Suppressor macrophage (primary cell): ENCODE data around the gene GPR4.
"Not testable (repeated sequence)": the region's sequence is repeated elsewhere in the genome, so short reads cannot be mapped to it uniquely, and the experiment has no call there.

Source experiments
- DNase-seq, 4 experiments: peaks; one replicate each; pipeline ENCODE4 v3.0.0-alpha.2; 2020 to 2022

The GPR4 gene

DNA sequence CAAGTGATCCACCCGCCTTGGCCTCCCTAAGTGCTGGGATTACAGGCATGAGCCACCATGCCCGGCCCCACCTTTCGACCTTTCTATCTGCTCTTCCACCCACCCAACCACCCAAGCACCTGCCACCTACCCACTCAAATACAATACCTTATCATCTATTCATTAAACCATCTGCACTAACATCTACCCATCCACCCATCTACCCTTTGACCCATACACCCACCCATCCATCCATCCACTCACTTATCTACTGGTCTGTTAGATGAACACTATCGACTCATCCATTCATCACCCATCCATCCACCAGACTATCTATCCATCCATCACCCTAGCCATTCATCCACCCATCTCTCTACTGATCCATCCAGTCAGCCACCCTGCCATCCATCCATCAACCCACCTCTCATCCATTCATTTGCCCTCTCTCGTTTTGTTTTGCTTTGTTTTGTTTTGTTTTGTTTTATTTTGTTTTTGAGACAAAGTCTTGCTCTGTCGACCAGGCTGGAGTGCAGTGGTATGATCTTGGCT lies 20.0 kb upstream of the GPR4 start:
- DNase-seq = no peak

DNA sequence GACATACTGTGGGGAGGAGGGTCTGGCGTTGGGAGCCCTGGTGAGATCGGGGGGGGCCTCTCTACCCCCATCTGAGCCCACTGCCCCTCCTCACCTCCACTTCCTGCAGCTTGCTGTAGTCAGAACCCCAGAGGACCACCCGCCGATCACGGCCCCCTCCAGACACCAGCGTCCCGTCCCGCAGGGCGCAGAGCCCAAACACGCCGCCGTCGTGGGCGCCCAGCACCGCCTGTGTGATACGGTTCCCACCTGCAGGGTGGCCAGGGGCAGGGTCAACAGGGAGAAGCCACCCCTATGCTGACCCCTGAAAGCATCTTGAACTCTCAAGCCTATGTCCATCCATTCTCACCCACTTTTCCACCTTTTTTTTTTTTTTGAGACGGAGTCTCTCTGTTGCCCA lies 19.4 kb upstream of the GPR4 start:
- DNase-seq = no peak

DNA sequence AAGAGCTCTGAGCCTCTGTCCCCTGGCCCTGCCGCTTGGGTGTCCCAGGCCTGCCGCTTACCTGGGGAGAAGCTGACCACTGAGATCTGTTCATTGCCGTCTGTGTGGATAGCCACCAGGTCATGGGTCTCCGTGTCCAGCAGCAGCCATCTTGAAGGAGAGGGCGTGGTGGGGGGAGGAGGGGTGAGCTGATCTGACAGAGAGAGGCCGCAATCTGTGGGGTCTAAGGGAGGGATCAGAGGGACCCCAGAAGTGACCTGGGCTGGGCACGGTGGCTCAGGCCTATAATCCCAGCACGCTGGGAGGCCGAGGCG lies 14.6 kb upstream of the GPR4 start:
- no peak for DNase-seq

DNA sequence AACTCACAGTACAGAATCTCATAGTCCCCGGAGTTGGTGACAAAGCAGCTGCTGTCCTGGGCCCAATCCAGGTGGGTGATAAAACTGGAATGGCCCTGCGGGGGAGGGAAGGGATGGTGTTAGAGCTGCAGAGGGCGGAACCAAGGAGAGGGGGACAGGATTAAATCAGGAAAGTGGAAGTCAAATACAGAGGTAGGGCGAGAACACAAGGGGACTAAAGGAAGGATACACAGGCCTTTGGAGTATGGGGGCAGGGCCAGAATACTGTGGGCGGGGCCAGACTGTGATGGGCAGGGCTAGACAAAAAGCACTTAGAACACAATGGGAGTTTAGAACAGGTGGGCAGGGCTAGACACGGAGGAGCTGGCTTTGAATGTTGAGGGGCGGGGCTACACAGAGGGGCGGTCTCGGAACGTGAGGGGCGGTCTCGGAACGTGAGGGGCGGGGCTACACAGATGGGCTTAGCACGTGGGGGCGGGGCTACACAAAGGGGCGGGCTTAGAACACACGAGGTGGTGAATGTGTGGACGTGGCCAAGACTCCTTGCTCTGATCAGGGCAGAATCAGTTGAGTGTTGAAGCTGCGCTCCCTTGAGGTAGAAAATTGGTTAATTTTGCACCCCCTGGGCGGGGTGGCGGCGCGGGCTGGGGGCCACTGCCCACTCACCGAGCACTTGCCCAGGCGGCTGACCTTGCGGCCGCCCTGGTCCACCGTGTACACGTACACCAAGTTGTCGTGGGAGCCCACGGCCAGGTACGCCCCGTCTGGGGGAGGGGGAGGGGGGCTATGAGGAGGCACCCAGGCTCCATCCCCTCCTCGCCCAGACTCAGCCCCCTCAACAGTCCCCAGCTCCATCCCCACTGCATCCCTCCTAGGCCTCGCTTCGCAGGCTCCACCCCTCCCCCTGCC lies 14.0 kb upstream of the GPR4 start:
- peak; percentile 54 to 60 (median 56) for DNase-seq

DNA sequence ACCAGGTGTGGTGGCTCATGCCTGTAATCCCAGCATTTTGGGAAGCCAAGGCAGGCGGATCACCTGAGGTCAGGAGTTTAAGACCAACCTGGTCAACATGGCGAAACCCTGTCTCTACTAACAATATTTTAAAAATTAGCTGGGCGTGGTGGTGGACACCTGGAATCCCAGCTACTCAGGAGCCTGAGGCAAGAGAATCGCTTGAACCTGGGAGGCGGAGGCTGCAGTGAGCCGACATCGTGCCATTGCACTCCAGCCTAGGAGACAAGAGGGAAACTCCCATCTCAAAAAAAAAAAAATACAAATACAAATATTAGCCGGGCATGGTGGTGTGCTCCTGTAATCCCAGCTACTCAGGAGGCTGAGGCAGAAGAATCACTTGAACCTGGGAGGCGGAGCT lies 13.0 kb upstream of the GPR4 start:
- not testable (repeated sequence) for DNase-seq

DNA sequence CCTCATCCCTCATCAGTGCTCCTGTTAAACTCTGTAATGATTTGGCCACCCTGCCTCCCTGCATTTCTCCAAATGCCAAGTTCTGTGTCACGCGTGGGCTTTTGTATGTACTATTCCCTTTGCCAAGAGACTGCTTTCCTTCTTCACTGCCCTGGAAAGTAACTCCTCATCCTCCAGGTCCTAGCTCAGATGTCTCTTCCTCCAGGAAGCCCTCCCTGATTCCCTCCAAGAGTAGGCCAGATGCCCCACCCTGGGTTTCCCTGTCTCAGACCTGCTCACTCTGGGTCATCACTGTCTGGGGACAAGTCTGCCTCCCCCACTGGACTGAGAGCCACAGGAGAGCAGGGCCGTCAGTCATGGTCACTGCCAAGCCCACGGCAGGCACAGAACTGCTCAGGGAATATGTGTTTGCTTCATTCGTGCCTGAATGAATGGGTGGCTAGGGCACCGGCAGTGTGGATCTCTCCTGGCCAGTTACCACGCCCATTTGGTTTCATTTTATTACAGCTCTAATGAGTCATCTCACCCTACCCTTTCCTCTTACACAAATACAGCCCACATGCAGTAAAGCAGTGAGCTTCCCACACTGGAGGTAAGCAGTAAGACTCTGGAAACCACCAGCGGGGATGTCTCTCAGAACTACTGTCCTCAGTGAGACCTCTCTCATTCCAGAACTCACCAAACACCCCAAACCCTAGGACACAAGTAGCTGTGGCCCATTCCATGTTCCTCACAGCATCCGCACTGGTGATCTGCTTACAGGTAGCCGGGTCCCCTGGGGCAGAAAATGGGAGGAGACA lies 12.1 kb upstream of the GPR4 start:
- DNase-seq = peak; percentile 64 to 91 (median 81)

DNA sequence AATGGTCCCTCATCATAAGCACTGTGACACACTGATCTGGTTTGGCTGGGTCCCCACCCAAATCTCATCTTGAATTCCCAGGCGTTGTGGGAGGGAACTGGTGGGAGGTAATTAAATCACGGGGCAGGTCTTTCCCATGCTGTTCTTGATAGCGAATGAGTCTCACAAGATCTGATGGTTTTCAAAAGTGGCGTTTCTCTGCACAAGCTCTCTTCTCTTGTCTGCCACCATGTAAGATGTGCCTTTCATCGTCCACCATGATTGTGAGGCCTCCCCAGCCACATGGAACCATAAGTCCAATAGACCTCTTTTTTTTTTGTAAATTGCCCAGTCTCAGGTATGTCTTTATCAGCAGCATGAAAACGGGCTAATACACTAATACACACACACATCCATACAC lies 6.9 kb upstream of the GPR4 start:
- no peak for DNase-seq

DNA sequence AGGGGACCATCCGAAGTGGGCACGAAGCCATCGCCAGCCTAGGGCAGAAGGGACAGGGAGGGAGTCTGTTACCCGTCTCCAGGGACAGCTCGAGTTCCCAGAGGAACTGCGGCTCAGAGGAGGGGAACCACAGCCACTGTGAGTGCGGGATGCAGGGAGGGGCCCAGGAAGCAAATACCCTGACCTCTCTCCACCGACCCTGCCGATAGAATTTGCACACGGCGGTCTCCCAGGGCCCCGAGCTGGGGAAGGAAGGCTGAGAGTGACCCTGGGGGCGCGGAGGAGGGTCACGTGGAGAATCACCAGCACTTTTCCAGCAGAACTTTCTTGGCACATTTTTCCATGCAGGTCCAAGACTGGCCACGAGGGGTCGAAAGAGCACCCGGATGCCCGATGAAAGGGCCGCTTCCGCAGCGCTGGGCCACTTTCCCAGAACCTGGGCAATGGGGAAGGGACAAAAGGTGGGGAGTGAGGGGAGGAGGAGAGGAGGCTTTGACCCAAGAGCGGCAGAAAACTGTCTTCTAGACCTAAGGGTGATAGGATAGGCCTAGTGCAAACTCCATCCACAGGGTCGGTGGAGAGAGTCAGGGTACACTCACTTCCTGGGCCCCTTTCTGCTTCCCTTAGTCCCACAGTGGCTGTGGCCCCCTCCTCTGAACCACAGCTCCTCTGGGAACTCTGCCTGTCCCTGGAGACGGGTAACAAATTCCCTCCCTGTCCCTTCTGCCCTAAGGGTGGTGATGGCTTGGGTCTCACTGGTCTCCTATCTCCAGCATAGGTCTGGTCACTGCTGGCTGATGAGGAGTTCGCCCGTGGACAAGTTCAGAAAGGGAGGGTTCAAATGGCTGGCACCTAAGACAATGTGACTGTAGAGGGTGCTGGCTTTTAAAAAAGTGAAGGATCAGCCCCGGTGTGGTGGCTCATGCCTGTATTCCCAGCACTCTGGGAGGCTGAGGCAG lies 5.3 kb upstream of the GPR4 start:
- DNase-seq = peak; percentile 58 to 81 (median 70)

DNA sequence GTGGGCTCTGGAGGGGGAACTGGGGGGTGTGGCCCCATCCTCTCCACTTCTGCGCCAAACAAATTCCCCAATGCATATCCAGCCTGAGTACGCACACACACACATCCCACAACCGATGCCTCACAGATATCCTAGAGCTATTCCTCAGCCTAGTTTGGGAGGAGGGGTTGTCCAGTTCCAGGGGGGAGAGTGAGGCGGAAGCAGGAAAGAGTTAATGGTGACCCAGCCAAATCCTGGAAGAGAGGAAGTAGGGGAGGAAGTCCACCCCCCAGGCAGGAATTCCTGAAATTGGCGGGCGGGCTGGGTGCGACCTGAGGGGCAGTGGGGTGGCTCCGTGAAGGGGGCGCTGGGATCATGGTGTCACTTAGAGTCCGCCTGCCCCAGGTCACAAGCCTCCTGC lies 897 bp downstream of the GPR4 start:
- DNase-seq = no peak

DNA sequence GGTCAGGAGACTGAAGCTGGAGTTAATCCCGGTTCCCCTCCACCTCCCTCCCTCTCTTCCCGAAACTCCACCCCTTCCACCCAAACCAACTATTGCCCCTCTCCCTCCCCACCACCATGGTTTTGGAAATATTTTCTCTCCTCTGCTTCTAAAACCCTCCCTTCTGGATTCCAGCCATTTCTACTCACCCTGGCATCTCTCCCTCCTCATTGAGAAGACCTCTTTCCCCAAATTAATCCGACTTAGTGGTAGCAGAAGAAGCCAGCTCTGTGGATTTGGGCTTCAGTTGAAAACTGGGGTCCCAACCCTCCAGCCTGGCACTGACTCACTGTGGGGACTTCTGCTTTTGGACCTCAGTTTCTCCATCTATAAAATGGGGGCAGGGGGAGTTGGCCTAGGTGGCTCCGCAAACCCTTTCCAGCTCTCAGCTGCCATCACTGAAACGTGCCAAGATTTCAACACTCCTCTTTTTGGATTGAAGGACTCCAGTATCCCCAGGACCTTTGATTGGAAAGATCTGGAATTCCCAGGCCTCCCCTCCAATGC lies 1.6 kb downstream of the GPR4 start:
- no peak for DNase-seq

DNA sequence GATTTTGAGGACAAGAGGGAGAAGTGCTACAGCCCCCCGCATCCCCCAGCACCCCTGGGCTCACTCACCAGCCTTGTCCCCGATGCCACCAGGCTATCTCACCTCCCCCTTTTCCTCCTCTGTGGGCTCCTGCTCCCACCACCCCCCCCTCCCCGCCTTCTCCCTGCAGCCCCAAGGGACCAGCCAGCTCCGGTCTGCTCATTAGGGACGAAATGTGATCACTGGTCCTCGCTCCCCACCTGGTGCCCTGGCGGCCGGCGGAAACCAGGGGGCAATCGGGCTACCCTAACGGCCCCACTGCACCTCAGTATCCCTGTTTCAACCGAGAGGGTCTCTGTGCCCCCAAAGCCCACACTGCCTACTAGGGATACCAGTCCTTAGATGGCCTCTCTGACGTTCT lies 2.7 kb downstream of the GPR4 start:
- DNase-seq = no peak

DNA sequence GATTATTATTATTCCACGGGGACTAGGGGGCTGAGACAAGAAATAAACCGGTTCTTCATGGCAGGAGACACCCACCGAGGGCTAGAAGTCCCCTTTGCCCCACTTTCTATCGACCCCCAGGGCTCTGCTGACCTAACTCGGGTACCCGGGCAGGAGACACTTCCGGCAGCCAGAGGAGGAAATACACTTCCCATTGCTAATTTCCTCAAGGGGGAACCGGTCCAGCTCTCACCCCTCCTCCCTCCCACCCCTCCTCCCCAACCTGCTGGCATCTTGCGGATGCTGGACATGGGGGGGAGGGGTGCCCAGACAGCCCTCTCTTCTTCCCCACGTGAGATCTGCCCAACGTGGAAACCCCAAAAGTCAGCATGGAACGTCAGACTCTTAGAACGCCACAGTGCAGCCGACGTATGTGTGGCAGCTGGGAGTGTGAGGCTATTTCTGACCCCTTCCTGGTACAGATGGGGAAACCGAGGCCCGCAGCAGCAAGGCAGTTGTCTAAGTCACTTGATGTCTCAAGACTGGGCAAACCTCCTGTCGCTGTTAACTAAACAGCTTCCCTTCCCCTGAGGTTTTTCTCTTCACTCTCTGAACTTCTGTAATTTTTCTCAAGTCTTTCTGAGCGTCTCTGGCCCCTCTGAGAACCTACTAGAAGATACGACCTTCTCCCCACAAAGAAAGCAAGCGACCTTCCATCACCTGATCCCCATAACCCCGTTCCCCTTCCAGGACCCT lies 3.6 kb downstream of the GPR4 start:
- peak in 3 of 4 experiments; percentile 23 to 44 (median 40) for DNase-seq

DNA sequence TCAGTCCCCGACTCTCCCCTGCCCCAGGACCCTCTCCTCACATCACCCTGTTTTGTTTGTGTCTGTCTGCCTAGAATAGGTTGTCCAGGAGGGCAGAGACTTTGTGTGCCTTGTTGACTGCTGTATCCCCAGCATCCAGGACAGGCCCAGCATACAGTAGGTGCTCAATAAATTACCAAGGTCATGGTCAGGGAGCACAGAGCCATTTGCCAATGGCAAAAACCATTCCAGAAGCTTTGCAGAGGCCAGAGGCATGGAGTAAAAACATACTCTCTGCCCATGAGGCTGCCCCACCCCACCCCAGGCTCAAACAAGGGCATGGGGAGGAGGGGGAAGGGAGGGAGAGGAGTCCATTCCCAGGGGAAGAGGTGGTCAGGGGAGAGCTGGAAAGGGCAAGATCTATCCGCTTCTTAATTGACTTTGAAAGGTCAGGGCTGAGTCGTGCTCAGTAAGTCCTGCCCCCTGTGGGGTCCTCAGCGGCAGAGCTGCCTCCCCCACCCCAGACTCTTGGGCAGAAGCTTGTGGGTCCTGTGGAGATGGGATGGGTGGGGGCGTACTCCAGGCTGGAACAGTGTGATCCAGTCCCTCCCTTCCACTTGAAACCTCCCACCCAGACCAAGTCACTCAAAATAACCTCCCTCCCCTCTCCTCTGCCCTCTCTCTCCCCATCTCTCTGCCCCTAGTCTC lies 4.4 kb downstream of the GPR4 start:
- no peak for DNase-seq

DNA sequence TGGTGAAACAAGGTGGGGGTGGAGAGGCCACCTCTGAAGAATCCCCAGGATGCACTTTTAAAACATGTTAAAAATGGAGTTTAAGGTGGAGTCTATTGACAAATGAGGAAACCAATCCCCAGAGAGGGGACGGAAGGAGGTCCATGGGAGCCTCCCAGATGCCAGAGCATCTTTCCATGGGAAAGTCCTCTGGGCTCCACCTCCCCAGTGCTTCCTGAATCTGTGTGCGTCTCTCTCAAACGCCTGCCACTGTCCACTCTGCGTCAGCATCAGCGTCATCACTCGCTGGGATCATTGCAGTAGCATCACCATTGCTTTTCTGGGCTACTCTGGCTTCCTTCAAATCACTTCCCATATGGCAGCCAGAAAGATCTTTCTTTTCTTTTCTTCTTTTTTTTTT lies 6.2 kb downstream of the GPR4 start:
- DNase-seq = no peak

DNA sequence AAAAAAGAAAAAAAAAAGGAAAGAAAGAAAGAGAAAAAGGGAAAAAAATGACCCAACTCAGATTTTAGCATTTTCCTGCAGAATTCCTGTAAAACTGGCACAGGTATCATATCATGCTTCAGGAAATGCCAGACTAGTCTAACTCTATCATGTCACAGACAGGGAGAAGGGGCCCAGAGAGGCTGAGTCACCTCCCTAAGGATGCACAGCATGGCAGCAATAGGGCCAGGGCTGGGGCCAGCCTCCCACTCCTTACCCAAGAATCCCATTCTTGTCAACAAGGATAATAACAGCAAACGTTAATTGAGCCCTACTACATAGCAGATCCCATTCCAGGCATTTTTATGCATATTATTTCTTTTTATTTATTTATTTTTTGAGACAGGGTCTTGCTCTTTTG lies 8.5 kb downstream of the GPR4 start:
- no peak for DNase-seq

DNA sequence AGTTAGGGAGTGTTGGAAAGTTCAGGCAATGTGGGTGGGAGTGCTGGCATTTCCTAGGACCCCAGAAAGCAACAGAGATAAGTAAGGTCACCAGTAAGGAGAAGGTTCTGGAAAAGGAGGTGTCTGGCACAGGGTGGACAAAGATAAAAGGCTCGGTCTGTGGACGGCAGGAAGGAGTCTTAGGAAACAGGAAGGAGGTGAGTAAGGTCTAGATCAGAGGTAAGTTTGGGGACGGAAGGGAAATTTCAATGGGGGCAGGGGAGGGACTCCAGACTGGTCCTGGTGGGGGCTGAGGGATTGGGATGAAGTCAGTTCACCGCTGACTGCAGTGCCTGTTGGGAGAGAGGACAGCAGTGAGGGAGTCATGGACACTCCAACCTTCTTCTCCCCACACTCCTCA lies 9.6 kb downstream of the GPR4 start:
- no peak for DNase-seq

DNA sequence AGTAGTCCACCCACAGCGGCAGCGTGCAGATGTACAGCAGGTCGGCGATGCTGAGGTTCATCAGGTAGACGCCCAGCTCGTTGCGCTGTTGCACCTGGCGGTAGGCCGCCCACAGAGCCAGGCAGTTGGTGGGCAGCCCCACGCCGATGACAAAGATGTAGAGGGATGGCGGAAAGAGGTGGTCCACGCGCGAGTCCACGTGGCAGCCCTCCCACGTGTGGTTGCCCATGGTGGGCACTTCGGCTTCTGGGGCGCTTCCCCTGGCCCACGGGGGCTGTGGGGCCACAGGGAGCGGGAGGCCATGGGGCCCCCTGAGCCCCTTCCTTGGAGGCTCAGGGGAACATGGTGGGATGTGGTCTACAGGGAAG lies 10.4 kb downstream of the GPR4 start:
- DNase-seq = no peak

DNA sequence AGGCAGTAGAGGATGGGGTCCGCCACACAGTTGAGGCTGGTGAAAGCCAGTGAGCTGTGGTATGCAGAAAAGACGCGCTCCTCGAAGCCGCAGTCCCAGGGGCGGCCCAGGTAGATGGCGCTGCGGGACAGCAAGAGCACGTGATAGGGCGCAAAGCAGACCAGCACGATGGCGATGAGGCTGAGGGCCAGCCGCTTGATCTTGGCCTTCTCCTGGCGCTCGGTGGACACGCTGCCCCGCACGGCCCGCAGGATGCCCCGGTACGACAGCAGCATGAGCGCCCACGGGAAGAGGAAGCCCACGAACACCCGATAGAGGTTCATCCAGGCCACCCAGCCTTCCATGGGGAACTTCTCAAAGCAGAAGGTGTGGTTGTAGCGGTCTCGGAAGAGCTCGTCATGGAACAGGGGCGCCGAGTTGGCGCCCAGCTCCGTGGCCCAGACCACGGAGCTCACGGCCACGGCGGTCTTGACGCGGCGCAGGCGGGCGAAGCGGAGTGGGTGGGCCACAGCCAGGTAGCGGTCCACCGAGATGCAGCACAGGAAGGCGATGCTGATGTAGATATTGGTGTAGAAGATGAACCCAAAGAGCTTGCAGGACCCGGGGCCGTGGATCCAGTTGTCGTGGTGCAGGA lies 10.9 kb downstream of the GPR4 start:
- DNase-seq = peak in 2 of 4 experiments; percentile 25 to 48

DNA sequence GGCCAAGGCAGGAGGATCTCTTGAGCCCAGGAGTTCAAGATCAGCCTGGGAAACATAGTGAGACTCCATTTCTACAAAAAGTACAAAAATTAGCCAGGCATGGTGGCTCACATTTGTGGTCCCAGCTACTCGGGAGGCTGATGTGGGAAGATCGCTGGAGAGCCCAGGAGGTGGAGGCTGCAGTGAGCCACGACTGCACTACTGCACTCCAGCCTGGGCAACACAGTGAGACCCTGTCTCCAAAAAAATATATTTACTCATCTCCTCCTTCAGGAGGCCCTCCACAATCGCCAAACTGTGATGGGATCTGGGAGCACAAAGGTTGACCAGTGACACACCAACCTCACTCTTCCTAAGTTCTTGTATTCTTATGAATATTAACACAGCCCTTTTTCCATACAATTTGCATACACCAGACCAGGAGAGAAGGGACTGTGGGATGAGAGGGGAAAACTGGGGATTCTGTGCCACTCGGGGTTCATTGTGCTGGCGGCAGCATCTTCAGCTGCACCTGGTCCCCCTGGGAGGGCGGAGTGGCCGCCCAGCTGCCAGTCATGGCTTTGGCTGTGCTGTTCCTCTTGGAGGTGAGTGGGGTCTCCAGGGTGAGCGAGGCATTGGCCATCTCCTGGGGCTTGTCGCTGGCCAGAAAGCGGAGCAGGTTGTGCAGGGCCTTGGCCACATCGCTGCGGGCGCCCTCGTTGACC lies 11.6 kb downstream of the GPR4 start:
- DNase-seq = no peak

DNA sequence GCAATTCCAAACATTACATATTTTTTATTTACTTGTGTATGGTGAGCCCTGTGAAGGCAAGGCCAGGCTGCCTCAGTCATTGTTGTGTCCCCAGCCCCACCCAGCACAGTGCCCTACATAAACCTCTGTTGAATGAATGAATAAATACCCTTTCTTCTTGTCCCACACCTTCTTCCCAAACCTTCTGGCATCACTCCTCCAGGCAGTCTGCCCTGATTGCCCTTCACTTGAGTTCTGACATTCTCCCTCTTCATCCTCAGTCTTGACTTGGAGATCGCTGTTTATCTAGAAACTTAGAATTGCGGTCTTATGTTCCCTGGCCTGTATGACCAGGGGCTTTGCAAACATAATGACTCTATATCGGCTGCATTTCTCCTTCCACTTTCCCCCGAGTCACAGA lies 12.2 kb downstream of the GPR4 start:
- DNase-seq = no peak
